Stimulated activated CD4-positive, alpha-beta T cell treated with anti-CD3 and anti-CD28 coated beads, Interleukin-2, amount 100 ng/mL, for 4 hours (primary cell): ENCODE results near the gene SLC39A1.

Source experiments
- DNase-seq: peaks from one replicate; pipeline ENCODE4 v3.0.0-alpha.2; 2020; ENCODE audit warnings: low read depth

The SLC39A1 gene

DNA sequence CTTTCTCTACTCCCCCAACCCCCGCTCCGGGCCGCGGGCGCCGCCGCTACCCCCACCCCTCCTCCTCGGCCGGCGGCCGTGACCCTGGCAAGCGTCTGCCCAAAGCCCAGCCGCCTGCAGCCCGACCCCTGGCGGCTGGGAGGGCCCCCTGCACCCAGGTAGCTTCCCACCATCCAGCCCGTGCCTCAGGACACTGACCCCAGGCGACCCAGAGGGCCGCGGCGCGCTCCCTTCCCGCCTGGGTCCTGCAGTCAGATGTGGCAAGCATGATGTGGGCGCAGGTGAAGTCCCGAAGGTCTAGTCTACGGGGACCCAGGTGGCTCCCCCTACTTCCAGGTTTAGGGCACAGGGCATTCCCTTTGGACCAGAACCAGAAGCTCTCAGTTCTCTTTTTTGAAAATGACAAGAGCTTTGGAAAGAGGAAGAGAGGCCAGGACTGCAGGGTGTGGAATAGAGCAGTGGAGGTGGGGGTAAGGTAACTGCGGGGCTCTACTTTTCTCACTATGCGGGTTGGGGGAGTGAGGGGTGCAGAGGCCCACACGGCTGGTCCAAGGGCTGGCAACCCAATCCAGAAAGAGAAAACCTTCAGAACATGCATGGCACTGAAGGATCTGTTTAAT is 16.6 kb downstream of the SLC39A1 start, which contains the start of gene DENND4B:
Gene DENND4B, minus strand, starts transcription at position 97 of the 620 bp plus-strand sequence. CDS start 2,344 bp downstream, outside the sequence.
- DNase-seq = peak; percentile 64

DNA sequence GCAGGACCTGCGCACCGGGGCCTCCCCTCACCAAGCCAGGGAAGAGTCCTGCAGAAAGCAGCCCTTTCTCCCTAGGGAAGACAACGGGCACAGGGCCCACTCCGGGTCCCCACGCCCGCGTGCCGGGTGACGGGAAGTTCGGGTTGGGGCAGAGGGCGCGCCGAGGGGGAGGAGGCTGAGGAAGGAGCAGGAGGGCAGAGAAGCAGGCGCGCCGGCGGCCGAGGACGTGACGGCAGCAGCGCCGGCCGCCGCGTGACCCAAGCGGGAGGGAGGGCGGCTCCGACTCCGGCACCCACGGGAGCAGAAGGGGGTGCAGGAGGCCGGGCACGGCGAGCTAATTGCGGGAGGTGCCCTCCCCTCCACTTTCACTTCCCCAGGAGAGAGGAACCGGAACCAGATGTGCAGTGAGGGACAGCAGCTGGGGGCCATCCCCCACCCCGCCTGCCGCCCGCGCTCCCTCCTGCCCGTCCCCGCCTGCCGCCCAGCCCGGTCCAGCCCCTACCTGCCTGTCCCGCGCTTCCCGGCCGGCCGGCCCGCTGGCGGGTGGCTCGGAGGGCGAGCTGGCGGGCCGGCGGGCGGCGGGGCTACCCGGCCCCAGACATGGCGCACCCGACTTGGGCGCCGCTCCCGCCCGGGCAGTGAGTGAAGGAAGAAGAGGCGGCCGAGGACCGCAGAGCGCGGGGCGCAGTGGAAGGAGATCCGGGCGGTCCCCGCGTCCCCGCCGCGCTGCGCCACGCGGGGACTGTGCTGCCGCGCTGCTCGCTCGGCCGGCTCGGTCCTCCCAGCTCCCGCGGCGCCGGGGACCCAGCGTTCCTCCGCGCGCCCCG is 17.3 kb downstream of the SLC39A1 start:
- DNase-seq = peak; percentile 57

DNA sequence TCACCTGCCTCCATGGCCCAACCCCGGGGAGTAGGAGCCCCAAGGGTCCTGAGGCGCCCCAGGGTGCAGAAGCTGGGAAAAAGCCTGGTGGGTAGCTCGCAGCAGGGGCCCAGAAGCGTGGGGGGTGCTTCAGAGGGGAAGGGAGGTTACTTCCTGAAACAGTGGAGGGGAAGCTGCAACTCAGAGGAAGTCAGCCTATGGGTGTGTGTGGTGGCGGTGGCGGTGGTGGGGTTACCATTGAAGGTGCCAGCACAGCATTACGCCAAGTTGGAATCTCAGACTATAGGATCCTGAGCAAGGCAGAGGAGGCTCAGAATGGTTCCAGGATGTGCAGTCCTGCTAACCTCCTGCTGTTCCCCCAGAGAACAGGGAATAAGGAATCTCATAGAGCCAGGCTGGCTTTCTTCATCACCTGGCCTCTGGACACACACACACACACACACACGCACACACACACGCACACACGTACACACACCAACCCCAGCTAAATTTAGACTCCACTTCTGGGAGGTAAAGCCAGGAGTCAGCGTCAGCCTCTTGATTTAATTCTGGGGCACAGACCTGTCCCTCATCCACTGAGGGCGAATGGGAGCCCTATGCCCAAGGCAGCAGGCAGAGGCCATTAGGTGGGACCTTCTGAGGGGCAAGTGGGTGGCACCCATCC is 18.1 kb downstream of the SLC39A1 start:
- DNase-seq = peak; percentile 63

DNA sequence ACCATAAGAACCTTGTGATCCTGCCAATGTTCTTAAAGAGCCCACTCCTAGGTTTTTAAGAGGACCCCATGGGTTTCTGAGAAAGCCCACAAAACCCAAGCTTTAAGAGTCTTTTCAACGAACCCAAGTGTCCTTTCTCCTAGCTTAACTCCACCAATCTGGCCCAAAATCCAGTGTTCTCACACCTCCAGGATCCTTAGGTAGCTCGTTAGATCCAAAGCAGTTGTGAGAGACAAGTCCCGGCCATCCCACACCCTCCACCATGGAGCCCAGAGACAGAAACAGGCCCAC is 18.6 kb downstream of the SLC39A1 start:
- DNase-seq = no peak

DNA sequence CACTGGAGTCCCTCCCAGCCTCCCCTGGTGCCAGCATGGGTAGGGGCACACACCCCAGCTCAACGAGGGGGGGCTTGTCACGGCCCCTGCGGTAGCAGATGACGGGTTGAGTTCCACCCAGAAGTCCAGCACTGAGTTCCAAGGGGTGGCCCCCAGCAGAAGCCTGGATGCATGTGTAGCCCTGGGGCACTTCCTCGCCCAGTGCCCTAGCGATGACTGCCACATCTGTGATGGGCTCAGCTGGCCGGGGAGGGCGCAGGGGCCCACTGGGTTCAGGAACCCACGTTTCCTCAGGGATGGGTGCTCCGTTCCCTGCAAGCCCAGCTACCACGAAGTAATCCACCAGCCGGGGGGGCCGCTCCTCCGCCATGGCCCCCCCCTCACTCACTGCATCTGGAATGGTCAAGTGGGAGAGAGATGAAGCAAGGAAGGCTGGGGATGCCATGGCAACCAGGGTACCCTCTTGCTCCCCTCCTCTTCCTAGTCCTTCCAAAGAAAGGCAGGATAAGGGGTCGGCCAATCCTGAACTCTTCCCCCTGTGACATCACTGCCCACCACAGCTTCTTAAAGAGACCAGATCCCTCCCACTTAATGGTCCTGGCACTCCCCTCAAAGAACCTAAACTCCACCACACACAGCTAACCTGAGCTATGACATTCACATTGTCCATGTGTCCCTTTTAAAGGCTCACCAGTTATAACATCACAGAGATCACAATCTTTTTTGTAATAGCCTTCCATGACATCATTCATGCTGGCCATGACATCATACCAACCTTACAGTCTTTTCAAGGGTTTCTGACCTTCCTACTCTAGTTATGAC is 19.1 kb downstream of the SLC39A1 start:
- no peak for DNase-seq

DNA sequence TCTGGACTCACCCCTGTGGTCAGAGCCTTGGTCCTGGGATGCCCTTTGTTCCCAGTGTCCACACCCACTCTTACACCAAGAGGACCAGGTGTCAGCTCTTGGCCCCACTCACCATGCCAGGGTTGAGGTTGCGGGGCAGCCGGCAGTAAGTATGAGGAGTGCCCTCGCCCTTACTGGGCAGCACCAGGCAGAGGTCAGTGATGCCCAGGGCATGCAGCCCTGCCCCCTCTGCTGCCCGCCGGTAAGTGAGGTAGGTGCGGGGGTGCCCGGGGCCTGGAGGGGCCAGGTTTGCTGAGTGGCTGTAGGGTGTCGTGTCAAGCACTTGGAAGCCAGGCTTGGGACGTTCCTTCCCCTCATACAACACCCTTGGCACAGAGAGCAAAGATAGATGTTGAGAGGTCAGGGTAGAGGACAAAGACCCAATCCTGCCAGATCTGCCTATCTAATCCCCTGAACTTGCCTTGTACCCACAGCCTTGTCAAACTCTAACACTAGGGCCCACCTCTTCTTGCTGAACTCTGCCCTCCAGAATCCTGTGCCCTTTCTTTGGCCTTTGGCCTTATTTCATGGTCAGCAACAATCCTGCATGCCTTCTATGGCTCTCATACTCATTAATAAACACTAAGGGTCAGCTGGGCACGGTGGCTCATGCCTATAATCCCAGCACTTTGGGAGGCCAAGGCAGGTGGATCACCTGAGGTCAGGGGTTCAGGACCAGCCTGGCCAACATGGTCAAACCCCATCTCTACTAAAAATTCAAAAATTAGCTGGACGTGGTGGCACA is 20.4 kb downstream of the SLC39A1 start:
- no peak for DNase-seq

DNA sequence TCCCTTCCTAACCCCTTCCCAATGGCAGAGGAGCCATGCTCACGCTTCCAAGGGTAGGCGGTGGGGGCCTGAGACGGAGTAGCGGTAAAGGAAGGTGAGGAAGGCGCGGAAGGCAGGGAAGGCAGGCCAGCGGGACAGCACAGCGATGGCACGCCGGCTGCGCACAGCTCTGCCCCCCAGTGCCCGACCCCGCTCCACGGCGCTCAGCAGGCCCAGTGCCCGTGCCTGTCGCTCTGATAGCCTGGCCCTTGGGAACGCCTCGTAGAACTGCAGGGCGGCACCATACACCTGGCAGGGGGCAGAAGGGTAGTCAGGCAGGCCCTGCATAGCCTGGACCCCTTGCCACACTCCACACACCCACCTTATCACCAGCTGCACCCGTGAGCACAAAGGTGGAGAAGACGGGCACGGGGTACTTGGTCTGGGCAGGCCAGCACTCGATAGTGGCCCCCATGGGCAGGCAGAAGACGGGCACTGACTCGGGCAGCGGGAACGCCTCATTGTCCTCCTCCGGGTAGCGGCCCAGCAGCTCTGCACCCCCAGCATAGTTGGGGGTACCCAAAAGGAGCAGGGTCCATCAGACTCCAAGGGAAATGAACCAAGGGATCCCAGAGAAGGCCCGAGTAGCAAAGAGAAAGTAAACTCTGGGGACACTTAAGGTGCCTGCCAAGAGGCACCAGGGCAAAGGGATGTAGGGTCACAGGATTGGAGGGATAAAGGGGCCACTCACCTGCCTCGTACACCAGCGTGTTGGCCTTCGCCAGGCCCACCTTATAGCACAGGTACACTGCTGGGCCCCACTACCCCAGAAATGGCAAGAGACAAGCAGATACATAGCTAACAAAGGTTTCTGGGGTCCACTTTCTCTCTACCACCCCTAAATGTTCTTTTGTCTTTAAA is 21.3 kb downstream of the SLC39A1 start:
- DNase-seq = no peak

DNA sequence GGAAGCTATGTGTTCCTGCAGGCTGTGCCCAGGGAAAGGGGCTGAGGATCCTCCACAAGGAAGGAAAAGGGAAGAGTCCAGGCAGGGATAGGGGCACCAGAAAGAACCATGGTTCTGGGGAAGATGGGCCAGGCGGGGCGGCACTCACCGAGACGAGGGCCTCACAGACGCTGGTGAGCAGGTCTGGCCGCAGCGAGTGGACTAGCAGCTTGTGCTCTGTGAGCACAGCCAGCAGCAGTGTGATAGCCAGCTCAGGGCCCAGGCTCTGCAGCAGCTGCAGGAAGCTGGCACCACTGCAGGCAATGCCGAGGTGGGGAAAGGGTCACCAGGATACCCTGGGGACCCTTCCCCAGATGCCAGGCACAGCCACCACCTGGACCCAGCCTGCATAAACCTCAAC is 22.6 kb downstream of the SLC39A1 start:
- no peak for DNase-seq

DNA sequence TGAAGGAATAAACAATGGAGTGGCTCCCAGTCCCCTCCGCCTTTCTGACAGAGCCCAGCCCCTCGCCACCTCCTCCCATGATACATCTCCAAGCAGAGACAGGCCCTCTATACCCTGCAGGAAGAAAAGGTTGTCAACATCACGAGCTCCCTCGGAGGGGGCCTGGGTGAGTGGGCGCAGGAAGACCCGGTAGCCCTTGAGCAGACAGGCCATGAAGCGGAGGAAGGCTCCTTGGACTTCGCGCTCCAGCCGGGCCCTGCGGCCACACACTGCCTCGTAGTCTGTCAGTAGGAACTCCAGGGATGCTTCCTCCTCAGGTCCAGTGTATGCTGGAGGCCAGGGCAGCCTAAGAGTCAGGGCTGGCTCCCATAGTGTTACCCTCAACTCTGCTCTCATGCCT is 23.9 kb downstream of the SLC39A1 start:
- DNase-seq = no peak

DNA sequence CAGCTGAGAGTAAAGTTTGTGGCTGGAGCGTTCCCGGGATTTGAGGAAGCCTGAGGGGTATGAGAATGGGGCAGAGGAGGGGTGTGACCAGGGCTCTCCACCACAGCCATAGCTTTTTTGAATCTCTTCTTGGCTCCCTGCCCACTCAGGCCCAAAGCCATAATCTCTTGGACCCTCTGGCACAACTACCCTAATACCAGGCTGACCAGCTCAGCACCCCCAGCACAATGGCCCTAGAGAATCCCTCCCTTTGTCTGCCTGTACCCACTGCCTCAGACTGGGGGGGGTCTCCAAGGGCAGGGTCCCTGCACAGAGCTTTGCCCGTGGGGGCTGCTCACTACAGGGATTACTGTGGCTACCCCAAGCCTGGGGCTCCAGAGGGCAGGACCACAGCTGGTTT is 24.3 kb downstream of the SLC39A1 start:
- DNase-seq = no peak

DNA sequence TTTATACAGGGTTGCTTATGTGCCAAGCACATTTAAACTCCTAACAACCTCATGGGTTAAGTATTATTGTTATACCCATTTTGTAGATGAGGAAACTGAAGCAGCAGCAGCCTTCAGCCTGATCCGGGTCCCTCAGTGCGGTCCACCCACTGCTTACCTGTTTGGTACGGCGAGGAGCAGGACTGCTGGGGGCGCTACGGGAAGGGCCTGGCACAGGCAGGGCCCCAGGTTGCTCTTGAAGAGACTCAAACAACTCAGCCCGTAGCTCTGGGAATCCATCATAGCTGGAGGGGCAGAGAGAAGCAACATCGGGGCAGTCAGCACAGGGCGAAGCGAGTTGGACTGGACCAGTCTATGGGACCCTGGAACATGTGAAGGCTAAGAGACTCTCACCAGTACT is 26.0 kb downstream of the SLC39A1 start:
- DNase-seq = no peak

DNA sequence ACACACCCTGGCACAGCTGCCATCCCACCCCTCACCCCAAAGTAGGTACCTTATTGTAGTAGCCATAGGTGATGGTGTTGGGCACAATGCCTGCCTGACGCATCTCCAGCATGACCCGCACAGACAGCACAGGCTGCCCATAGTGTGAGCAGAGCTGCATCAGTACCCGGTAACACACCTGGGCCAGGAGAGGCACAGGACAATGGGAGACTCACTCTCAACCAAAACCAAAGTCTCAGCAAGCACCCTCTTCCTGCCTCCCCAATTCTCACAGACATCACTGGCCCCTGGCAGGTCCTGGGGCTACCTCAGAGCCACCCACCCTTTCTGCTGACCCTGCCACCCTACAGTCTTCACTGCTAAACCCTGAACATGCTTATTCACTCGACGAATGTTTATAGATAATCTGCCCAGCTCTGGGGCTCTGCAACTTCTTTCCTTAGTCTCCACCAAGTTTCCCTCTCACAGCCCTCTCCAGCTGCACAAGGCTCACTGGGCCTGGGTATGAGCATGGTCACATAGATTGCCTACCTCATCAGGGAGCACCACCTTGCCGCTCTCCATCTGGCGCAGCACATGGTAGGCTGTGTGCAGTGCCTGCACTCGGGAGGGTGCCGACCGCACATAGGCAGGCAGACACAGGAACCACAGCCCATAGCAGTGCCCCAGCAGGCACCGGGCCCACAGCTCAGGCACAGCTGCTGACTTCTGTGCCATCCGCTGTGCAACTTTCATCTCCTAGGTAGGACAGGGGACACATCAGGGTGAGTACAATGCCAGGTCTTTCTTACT is 27.1 kb downstream of the SLC39A1 start:
- DNase-seq = no peak

DNA sequence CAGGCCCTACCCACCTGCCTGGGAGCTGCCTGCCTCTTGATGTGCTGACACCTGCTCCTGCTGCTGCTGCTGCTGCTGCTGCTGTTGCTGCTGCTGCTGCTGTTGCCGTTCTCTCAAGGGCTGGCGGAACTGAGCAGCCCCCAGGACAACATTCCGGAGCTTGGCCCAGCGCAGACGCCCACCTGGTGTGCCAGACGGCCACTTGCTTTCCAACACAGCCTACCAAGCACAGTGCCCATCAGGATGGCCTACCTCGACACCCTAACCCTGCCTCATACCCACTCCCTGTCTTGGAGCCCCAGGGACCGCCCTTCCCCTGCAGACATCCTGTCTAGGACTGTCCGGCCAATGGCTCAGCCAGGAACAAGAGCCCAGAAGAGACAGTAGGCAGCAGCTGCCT is 28.6 kb downstream of the SLC39A1 start:
- no peak for DNase-seq

DNA sequence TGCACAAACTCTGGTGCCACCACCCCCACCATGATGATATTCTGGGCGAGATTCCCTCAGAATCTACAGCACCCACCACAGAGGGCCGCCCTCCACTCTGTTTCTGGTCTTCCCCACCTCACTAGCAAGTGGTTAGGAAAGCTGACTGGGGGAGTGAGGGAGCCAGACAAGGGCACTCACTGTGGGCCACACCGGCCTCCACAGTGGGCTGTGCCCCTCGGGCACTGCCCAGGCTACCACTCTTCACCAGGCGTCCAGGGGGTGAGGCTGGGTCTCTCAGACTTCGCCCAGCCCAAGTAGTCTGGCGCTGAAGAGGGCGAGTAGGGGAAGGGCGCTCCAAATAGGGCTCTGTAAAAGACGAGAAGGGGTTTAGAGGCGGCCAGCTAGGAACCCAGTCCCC is 29.4 kb downstream of the SLC39A1 start:
- no peak for DNase-seq

DNA sequence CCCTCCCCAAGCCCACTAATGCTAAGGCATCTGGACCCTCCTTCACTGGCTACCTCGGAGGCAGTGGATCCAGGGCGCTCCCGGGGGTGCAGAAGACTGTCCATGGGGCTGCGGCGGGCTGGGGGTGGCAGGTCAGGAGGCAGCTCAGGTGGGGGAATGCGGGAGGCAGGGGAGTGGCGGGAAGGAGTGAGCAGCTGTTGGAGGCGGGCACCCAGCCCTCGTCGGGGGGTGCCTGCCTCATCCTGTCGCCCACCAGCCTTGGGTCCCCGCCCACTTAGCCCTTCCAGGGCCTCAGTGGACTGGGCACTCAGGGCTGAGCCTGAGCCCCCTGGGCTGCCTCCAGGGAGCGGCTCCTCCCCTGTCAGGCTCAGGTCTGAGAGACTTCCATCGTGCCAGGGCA is 29.9 kb downstream of the SLC39A1 start:
- DNase-seq = no peak

DNA sequence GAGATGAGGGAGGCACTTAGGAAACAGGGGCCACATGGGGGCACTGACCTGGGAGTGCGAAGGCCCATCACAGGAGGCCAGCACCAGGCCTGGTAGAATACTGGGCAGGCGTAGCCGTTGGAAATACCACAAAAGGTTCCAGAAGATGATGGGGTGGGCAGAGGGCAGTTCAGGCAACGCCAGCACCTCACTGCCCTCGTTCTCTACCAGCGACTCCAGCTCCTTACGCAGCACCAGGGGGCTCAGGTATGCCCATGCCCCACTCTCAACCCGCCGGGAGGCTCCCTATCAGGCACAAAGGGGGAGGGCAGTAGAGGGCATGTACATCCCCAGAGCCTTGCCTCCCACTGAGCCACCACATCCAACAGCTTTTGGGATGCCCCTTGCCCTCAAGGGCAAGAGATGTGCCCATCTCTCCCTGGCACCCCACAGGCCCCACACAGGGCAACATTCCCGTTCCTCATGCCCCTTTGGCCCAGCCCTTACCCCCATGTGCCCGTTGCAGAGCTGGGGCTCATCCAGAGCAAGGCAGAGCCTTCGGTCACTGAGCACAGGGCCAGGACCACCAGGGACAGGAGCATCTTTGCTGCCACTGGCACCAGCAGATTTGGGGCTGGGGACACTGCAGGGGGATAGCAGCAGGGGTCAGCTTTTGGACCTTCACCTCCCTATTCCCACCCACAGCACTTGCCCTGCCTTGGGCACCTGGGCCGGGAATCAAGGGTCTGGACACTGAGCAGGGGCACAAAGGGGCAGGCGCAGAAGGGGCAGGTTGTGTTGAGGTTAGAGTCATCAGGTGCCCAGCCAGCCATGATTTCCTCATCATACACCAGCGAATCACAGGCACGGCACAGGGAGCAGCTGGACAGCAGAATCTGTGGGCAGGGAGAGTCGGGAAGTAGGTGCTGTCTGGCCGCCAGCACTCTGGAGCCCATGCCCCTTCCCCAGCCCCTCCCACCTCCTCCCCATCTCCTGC is 30.9 kb downstream of the SLC39A1 start:
- no peak for DNase-seq

DNA sequence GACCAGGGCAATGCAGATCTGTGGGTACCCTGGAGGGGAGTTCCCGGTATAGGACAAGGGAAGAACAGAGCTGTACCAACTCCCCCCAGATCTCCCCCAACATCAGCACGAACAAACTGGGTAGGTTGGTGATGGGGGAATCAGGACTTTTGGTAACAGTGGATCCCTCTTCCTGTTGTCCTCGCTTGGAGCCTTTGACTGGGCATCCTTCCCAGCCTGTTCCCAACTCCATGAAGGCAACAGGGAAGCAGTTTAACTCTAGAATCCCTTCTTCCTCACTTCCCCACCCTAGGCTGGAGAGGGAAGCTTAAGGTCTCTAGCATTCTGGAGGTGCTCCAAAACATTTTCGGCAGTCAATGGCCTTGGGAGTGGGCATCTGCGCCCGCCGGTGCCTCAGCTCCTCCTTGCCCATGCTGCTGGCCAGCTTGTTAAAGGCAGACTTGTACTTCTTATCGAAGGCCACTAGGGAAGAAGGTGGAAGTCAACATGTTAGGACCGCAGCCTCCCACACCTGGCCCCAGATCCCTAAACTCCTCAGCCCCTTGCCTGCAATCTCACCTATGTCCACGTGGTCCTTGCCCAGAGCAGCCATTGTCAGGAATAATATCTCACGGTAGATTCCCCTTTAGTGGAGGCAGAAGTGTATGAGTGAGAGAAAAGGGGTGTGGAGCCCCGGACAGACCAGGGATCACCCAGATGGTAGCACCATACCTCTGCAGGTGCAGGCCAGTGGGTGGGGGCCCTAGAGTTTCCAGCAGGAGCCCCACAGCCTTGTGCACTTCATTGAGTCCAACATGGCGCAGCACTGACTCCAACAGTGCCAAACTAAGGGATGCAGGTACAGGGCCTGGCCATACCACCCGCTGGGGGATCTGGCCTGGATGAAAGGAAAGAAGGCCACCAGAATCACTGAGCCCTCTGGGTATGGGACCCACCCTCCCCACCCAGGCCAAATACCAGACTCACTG is 33.1 kb downstream of the SLC39A1 start:
- no peak for DNase-seq
